OCI-LY1 (cell line): Measurements from ENCODE around the gene CPD.

Source experiments
- EZH2 ChIP-seq: fragments of 200-600 bp; sonication (generic), shearing (Covaris generic); IDR thresholded peaks from 2 replicates; pipeline ENCODE4 v1.8.0; 2017; ENCODE audit warnings: borderline replicate concordance, mixed run types, mild to moderate bottlenecking, antibody characterized with exemption, low read length, moderate library complexity, mixed read lengths
- TF ChIP-seq, protein P1 (sequence below): fragments of 200-600 bp; sonication (generic), shearing (Covaris generic); IDR thresholded peaks from 2 replicates; pipeline ENCODE4 v1.5.1; 2017; ENCODE audit warnings: mild to moderate bottlenecking, antibody characterized with exemption, low read length, moderate library complexity, mixed read lengths

DNA sequence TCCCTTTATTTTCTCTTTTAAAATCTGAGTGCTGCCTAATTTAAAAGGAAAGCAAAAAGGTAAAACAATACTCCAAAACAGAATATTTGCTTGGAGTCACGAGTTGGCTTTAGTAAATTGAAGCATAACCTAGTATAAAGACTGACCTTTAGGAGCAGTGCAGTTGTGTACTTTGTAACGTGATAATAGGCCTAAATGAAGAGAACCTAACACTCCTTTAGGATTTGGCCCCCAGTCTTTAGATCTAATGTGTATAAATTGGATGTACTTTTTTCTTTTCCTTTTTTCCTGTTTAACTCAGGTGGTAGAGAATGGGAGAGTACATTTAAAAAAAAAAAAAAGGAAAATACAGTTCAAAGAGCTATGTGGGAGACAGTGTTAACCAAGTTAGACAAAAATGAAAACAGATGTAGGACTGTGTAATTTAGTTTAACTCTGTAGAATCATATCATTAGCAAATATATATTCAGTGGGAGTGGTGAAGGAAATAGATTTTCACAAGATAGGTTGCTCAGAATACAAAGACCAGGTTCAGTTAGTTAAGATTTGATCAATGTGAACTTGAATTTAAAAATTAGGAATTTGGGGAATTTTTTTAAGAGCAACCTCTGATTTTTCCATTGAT is 16.8 kb downstream of the CPD start:
- TF ChIP-seq, protein P1, sequence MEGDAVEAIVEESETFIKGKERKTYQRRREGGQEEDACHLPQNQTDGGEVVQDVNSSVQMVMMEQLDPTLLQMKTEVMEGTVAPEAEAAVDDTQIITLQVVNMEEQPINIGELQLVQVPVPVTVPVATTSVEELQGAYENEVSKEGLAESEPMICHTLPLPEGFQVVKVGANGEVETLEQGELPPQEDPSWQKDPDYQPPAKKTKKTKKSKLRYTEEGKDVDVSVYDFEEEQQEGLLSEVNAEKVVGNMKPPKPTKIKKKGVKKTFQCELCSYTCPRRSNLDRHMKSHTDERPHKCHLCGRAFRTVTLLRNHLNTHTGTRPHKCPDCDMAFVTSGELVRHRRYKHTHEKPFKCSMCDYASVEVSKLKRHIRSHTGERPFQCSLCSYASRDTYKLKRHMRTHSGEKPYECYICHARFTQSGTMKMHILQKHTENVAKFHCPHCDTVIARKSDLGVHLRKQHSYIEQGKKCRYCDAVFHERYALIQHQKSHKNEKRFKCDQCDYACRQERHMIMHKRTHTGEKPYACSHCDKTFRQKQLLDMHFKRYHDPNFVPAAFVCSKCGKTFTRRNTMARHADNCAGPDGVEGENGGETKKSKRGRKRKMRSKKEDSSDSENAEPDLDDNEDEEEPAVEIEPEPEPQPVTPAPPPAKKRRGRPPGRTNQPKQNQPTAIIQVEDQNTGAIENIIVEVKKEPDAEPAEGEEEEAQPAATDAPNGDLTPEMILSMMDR, result no peak
- TF ChIP-seq EZH2, result no peak
